Measurements from ENCODE around the gene GALNT5. TPM values are rescaled to one million over a fixed set of nuclear protein-coding genes. Genes with fewer than 3 reads are reported as not detected.
A peak's percentile ranks its signal among the peaks of the same experiment; 100 is the strongest.

Gene GALNT5
- polyA plus RNA-seq (2013) = 1.0 TPM

GRCh38 chr2:157257312-157258252 is at the start of gene GALNT5:
GALNT5 (plus strand) TSS chr2:157257705; CDS start chr2:157258083, 378 bp downstream.
- peak within 1 kb of the TSS in 4 of 7 experiments; percentile 42 to 77 (median 65) for H3K4me3 ChIP-seq (ENCODE audit: control insufficient read depth in 1 of 7, extremely low read depth in 1 of 7, insufficient read depth in 4 of 7, low read depth in 2 of 7, low read length in 6 of 7)
- H3K9me3 ChIP-seq (ENCODE audit: control extremely low read depth in 1 of 5, control insufficient read depth in 4 of 5, insufficient read depth in 2 of 5, low read depth in 1 of 5, low read length in 4 of 5) = no peaks in the 10 kb centered on the region
- H3K27ac ChIP-seq (ENCODE audit: insufficient read depth in 1 of 2, low read depth in 1 of 2, low read length in 2 of 2, poor library complexity in 1 of 2, severe bottlenecking in 2 of 2) = peak within 1 kb of the TSS in 1 of 2 experiments; percentile 74
- ChIA-PET CTCF (interaction anchor here (0.9 kb wide), 1 partner anchor 10 kb away, joined by 3 read pairs; no protein-coding TSS in a partner anchor), POLR2A (no interaction called here)
- H3K36me3 ChIP-seq (ENCODE audit: control insufficient read depth in 4 of 4, insufficient read depth in 4 of 4, low read length in 3 of 4) = no peaks in the 10 kb centered on the region
- H3K27me3 ChIP-seq (replicated peaks in 2 of 5; ENCODE audit: control insufficient read depth in 4 of 5, insufficient read depth in 5 of 5, low read length in 4 of 5) = no peaks in the 10 kb centered on the region
- WGBS (ENCODE audit: insufficient coverage) = 3% methylated on average over 10 of the region's 15 CpGs
- DNase-seq = peak in 2 of 3 donors; percentile 23 to 45
- H3K4me1 ChIP-seq (ENCODE audit: control extremely low read depth in 1 of 4, control insufficient read depth in 4 of 4, insufficient read depth in 4 of 4, low read length in 3 of 4) = peaks cover 0 to 27% (median 11%) of the 10 kb centered on the region in 4 experiments

- H3K36me3 ChIP-seq (ENCODE audit: control insufficient read depth in 4 of 4, insufficient read depth in 4 of 4, low read length in 3 of 4) = no peaks in the 10 kb centered on the region
- H3K27me3 ChIP-seq (replicated peaks in 2 of 5; ENCODE audit: control insufficient read depth in 4 of 5, insufficient read depth in 5 of 5, low read length in 4 of 5) = peaks cover 0 to 2% (median 0%) of the 10 kb centered on the region in 5 experiments
- DNase-seq = no peak
- ChIA-PET CTCF (no interaction called here), POLR2A (no interaction called here)
- no peak overlapping the region for H3K4me3 ChIP-seq (ENCODE audit: control insufficient read depth in 1 of 7, extremely low read depth in 1 of 7, insufficient read depth in 4 of 7, low read depth in 2 of 7, low read length in 6 of 7)
- no peaks in the 10 kb centered on the region for H3K9me3 ChIP-seq (ENCODE audit: control extremely low read depth in 1 of 5, control insufficient read depth in 4 of 5, insufficient read depth in 2 of 5, low read depth in 1 of 5, low read length in 4 of 5)
- H3K4me1 ChIP-seq (ENCODE audit: control extremely low read depth in 1 of 4, control insufficient read depth in 4 of 4, insufficient read depth in 4 of 4, low read length in 3 of 4) = no peaks in the 10 kb centered on the region
- no peak overlapping the region for H3K27ac ChIP-seq (ENCODE audit: insufficient read depth in 1 of 2, low read depth in 1 of 2, low read length in 2 of 2, poor library complexity in 1 of 2, severe bottlenecking in 2 of 2)
Observed at GRCh38 chr2:157216286-157216965, 41.1 kb upstream of the GALNT5 start.

DNA sequence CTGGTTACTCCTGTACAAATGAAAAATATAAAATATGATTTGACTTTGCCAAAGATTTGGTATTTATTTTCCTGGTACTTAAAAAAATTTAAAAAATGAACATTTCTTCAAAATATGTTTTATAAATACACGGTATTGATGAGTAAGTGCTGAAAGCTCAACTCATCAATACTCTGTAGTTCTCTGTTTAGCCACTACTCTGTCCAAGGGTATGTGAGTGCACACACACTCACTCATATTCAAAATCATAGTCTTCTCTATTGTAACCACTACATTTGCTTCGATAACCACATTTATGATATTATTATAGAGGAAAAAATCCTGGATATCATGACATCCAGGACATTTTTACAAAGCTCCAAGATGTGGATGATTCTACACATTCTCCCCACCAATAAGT is 40.1 kb upstream of the GALNT5 start:
- Histone ChIP-seq H3K36me3 (ENCODE audit: control insufficient read depth in 4 of 4, insufficient read depth in 4 of 4, low read length in 3 of 4) (no peaks in the 10 kb centered on the region), H3K27ac (ENCODE audit: insufficient read depth in 1 of 2, low read depth in 1 of 2, low read length in 2 of 2, poor library complexity in 1 of 2, severe bottlenecking in 2 of 2) (no peak overlapping the region), H3K27me3 (replicated peaks in 2 of 5; ENCODE audit: control insufficient read depth in 4 of 5, insufficient read depth in 5 of 5, low read length in 4 of 5) (peaks cover 0 to 2% (median 0%) of the 10 kb centered on the region in 5 experiments), H3K4me3 (ENCODE audit: control insufficient read depth in 1 of 7, extremely low read depth in 1 of 7, insufficient read depth in 4 of 7, low read depth in 2 of 7, low read length in 6 of 7) (no peak overlapping the region), H3K4me1 (ENCODE audit: control extremely low read depth in 1 of 4, control insufficient read depth in 4 of 4, insufficient read depth in 4 of 4, low read length in 3 of 4) (no peaks in the 10 kb centered on the region), H3K9me3 (ENCODE audit: control extremely low read depth in 1 of 5, control insufficient read depth in 4 of 5, insufficient read depth in 2 of 5, low read depth in 1 of 5, low read length in 4 of 5) (no peaks in the 10 kb centered on the region)
- POLR2A ChIA-PET = no interaction called here
- DNase-seq = no peak
- WGBS (ENCODE audit: insufficient coverage) = no CpG with 5 or more reads among the region's 2 CpGs
- CTCF ChIA-PET = no interaction called here

DNA sequence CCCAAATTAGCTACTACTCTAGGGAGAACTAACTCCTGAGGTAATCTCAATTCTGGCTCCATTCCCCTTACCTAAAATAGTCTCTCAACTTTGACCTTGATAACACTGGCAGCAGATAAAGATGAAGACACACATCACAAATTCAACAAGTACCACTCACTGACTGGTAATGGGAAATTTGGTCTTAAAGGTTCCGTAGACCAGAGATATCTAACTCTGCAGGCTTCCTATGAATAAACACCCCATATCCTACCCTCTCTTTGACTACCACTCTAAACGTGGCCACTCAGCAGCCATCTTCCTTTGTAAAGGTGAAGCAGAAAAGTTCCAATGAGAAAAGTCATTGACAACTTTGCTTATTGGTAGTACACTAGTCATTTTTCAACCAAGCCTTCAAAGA is 38.6 kb upstream of the GALNT5 start:
- ChIA-PET POLR2A (no interaction called here), CTCF (no interaction called here)
- H3K27me3 ChIP-seq (replicated peaks in 2 of 5; ENCODE audit: control insufficient read depth in 4 of 5, insufficient read depth in 5 of 5, low read length in 4 of 5) = peaks cover 0 to 2% (median 0%) of the 10 kb centered on the region in 5 experiments
- no peaks in the 10 kb centered on the region for H3K9me3 ChIP-seq (ENCODE audit: control extremely low read depth in 1 of 5, control insufficient read depth in 4 of 5, insufficient read depth in 2 of 5, low read depth in 1 of 5, low read length in 4 of 5)
- H3K27ac ChIP-seq (ENCODE audit: insufficient read depth in 1 of 2, low read depth in 1 of 2, low read length in 2 of 2, poor library complexity in 1 of 2, severe bottlenecking in 2 of 2) = no peak overlapping the region
- 100% methylated on average over 2 of the region's 2 CpGs for WGBS (ENCODE audit: insufficient coverage)
- no peaks in the 10 kb centered on the region for H3K36me3 ChIP-seq (ENCODE audit: control insufficient read depth in 4 of 4, insufficient read depth in 4 of 4, low read length in 3 of 4)
- no peaks in the 10 kb centered on the region for H3K4me1 ChIP-seq (ENCODE audit: control extremely low read depth in 1 of 4, control insufficient read depth in 4 of 4, insufficient read depth in 4 of 4, low read length in 3 of 4)
- H3K4me3 ChIP-seq (ENCODE audit: control insufficient read depth in 1 of 7, extremely low read depth in 1 of 7, insufficient read depth in 4 of 7, low read depth in 2 of 7, low read length in 6 of 7) = no peak overlapping the region
- DNase-seq = no peak

DNA sequence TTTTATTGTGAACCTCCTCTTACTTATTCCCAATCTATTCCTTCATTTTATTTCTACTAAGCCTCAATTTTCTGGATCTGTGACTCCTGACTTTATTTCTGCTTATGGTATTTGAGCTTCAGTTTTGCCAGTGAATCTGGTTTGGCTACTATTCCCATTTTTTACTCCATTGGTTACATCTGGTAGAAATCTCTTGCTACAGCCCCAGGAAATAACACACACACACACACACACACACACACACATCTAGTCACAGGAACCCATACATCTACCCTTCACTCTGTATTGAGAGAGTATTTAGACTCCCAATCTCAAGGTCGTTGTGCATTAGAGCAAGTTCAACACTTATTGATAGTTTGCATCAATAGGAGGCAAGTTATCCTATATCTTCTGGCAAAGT is 37.0 kb upstream of the GALNT5 start:
- WGBS (ENCODE audit: insufficient coverage) = no CpG with 5 or more reads among the region's 1 CpG
- Histone ChIP-seq H3K9me3 (ENCODE audit: control extremely low read depth in 1 of 5, control insufficient read depth in 4 of 5, insufficient read depth in 2 of 5, low read depth in 1 of 5, low read length in 4 of 5) (no peaks in the 10 kb centered on the region), H3K27ac (ENCODE audit: insufficient read depth in 1 of 2, low read depth in 1 of 2, low read length in 2 of 2, poor library complexity in 1 of 2, severe bottlenecking in 2 of 2) (no peak overlapping the region), H3K4me3 (ENCODE audit: control insufficient read depth in 1 of 7, extremely low read depth in 1 of 7, insufficient read depth in 4 of 7, low read depth in 2 of 7, low read length in 6 of 7) (no peak overlapping the region), H3K4me1 (ENCODE audit: control extremely low read depth in 1 of 4, control insufficient read depth in 4 of 4, insufficient read depth in 4 of 4, low read length in 3 of 4) (no peaks in the 10 kb centered on the region), H3K27me3 (replicated peaks in 2 of 5; ENCODE audit: control insufficient read depth in 4 of 5, insufficient read depth in 5 of 5, low read length in 4 of 5) (peaks cover 0 to 2% (median 0%) of the 10 kb centered on the region in 5 experiments), H3K36me3 (ENCODE audit: control insufficient read depth in 4 of 4, insufficient read depth in 4 of 4, low read length in 3 of 4) (no peaks in the 10 kb centered on the region)
- ChIA-PET CTCF (no interaction called here), POLR2A (no interaction called here)
- no peak for DNase-seq

- DNase-seq = peak in 1 of 3 donors; percentile 30
- Histone ChIP-seq H3K9me3 (ENCODE audit: control extremely low read depth in 1 of 5, control insufficient read depth in 4 of 5, insufficient read depth in 2 of 5, low read depth in 1 of 5, low read length in 4 of 5) (no peaks in the 10 kb centered on the region), H3K36me3 (ENCODE audit: control insufficient read depth in 4 of 4, insufficient read depth in 4 of 4, low read length in 3 of 4) (no peaks in the 10 kb centered on the region), H3K4me1 (ENCODE audit: control extremely low read depth in 1 of 4, control insufficient read depth in 4 of 4, insufficient read depth in 4 of 4, low read length in 3 of 4) (no peaks in the 10 kb centered on the region), H3K27ac (ENCODE audit: insufficient read depth in 1 of 2, low read depth in 1 of 2, low read length in 2 of 2, poor library complexity in 1 of 2, severe bottlenecking in 2 of 2) (no peak overlapping the region), H3K4me3 (ENCODE audit: control insufficient read depth in 1 of 7, extremely low read depth in 1 of 7, insufficient read depth in 4 of 7, low read depth in 2 of 7, low read length in 6 of 7) (no peak overlapping the region), H3K27me3 (replicated peaks in 2 of 5; ENCODE audit: control insufficient read depth in 4 of 5, insufficient read depth in 5 of 5, low read length in 4 of 5) (peaks cover 0 to 2% (median 0%) of the 10 kb centered on the region in 5 experiments)
- 92% methylated on average over 2 of the region's 2 CpGs for WGBS (ENCODE audit: insufficient coverage)
- POLR2A ChIA-PET = no interaction called here
- CTCF ChIA-PET = no interaction called here
Observed at GRCh38 chr2:157221394-157221988, 36.0 kb upstream of the GALNT5 start.
